Activated CD8-positive, alpha-beta memory T cell treated with anti-CD3 and anti-CD28 coated beads, Interleukin-2, amount 50 U/mL, for 4 hours (primary cell): Measurements from ENCODE around the gene SMAD1.

Experiments
- DNase-seq: peaks from one replicate; pipeline ENCODE4 v3.0.0-alpha.2; 2020

SMAD1 gene

DNA sequence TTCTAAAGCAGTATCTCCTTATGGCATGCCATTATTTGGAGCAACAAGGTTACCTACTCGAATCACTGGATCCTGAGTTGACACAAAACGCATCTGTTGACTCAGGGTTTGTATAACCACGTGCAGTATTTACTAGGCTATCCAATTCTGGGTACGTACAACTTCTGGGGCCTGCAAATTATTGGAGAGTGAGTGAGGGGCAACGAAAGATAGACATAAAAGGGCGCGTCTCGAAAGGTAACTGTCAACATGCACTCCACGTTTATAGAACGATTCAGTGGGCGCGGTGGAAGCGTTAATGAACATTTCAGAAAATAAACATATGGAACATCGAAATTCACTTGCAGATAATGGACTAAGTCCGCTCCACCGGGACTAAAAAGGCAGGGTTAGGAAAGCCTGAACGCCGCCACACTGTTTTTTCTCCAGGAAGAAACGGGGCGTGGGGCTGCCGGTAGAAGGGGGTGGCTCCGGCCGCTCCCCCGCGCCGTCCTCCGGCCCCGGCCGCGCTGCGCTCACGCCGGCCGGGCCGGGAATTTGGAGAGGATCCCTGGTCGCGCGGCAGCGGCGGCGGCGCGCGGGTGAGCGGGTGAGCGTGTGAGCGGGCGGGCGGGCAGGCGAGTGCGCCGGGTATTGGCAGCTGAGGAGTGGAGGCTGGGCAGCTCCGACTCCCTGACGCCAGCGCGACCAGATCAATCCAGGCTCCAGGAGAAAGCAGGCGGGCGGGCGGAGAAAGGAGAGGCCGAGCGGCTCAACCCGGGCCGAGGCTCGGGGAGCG, at the start of gene SMAD1:
SMAD1 (plus strand) TSS at position 690 of the 778 bp plus-strand sequence. CDS start 32,761 bp downstream, outside the sequence.
- peak; percentile 24 for DNase-seq

DNA sequence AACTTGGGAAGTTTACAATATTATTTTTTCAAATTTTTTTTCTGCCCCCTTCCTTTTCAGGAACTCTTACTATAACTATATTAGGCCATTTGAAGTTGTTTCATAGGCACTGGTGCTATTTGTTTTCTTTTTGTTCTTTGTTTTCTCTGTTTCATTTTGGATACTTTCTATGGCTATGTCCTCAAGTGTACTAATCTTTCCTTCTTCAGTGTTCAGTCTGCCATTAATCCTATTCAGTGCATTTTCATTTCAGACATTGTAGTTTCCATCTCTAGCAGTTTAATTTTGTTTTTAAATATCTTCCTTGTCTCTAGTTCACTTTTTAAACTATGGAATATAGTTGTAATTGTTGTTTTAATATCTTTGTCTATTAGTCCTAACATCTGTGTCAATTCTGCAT, 48.0 kb upstream of the SMAD1 start:
- no peak for DNase-seq

DNA sequence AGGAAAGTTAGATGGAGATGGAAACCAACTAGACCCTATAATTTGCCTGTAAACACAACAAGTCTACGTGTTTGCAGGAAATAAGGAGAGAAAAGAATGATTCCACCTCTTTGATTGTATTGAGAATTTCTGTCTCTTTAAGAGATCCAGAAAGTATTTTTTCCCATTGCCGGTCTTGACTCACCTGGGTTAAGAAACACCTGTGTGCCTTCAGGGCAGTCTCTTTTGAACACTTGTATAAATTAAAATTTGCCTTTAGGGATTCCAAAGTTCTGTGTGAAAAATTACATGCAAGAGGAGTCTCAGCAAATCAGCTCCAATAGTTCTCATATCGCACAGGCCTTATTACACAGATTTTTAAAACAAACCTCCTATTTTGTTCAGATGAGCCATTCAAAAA, 46.0 kb upstream of the SMAD1 start:
- DNase-seq = no peak

DNA sequence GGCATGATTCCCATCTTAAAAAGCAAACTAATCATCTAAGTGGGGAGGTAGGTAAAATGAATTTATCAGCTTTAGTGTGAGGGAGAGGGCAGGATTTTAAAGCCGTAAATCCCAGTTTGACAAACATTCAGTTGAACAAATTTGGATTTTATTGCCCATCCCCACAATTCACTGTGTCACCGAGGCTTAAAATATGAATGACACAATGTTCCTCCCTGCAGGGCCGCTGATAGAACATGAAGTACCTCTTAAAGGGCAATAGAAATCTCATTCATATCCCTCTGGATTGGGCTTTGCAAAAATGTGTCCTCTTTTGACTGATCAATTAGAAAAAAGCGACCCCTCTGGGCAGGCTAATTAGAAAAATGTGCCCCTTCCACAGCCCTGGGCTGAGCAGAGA, 45.5 kb upstream of the SMAD1 start:
- DNase-seq = no peak

DNA sequence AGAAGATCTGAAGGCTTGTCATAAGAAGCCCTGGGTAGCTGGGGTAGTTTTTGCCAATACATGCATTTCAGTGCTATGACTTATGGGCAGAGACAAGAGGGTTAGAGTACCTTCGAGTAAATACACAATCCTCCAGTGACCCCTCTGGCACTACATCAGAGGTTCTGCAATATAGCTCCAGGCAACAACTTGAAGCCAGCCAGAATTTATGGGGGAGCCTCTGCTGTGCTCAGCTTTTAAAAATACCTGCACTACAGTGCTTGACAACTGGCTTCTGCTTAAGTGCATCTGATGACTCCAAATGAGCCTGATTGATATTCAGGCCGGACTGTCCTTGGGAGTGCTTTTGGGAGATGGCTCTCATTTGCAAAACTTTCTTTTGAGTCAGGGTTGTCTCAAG, 44.9 kb upstream of the SMAD1 start:
- no peak for DNase-seq

DNA sequence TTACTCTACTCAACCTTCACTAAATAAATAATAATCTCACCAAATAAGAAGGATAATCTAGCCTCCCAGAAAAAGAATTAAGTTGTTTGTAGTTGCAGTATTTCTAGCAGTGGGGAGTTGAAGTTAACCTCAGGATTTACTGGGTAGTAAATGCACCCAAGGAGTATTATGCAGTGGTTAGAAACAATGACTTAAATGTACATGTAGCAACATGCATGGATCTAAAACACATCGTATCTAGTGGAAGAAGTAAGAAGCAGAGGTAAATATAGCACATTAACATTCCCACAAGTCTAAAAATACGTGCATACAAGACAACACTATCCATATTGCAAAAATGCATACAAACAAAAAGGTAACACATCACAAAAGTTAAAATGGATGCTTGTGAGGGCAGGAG, 44.2 kb upstream of the SMAD1 start:
- DNase-seq = no peak

DNA sequence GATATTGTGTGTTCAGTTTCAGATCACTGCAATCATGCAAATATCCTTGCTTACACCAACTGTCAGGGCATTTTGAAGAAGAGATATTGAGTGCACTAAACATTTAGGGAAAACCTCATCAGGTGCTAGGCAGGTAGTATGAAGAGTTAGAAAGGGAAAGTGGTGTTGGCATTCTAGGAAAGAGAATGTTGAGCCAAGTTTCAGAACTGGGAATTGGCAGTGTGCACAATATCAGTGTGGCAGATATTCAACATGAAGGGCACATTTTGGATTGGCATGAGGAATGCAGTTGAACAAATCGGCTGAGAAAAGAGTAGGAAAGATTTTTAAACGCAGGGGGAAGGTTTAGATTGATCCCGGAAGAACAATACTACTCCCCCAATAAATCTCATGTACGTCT, 43.4 kb upstream of the SMAD1 start:
- DNase-seq = no peak

DNA sequence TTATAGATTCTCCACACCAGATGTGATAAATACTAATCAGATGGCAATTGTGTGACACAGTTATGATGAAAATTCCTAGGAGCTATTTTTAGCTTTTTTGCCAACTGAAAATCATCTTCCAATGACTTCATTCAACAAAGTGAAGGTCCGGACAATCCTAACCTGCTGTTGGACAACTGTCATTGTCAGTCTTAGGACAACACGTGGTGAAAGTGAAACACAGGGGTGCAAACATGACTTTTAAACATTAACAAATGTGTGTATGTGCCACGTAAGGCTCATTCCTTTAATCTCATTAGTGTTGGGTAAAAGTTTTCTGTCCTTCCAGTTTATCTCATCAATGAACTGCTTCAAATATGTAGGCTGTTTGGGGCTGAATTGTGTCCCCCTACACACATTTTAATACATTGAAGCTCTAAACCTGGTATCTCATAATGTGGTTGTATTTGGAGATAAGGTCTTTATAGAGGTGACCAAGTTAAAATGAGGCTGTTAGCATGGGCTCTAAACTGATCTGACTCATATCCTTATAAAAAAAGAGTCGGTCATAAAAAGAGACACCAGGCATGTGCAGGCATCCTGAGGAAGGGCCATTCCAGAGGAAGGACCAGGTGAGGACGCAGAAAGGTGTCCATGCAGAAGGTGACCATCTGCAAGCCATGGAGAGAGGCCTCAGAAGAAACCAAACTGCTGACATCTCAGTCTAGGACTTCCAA, 41.2 kb upstream of the SMAD1 start:
- no peak for DNase-seq

DNA sequence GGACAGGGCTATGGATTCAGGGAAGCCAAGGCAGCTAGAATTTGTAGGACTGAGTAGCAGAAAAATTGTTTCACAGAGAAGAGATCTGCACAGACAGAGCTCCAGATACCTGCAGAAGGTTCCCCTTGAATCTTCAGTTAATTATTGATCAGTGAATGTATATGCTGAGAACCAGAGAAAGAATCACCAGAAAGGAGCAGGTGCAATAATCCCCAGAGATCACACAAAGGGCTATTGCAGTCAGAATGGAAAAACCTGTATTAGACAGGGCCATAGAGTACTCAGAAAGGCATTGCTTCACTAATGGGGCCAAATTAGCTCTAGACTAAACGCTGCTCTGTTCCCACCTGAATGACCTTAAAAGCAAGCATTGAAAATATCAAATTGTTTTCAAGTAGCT, 35.5 kb upstream of the SMAD1 start:
- no peak for DNase-seq

DNA sequence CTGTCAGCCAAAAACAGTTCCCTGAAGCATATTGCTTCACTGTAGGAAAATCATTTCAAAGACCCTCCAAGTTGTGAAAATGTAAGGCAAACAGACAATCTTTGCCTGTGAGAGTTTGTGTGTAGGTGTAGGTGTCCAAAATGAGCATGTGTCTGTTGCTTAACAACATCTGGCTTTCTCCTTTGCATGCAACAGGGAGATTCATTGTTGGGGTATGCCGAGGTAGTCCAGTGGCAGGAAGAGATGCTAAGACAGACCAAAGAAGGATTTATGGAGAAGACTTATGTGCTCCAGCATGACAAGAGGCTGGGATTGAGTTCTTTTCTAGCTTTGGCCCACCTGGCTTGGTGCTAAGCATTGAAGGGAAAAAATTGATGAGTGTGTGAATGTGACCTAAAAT, 29.8 kb upstream of the SMAD1 start:
- no peak for DNase-seq

DNA sequence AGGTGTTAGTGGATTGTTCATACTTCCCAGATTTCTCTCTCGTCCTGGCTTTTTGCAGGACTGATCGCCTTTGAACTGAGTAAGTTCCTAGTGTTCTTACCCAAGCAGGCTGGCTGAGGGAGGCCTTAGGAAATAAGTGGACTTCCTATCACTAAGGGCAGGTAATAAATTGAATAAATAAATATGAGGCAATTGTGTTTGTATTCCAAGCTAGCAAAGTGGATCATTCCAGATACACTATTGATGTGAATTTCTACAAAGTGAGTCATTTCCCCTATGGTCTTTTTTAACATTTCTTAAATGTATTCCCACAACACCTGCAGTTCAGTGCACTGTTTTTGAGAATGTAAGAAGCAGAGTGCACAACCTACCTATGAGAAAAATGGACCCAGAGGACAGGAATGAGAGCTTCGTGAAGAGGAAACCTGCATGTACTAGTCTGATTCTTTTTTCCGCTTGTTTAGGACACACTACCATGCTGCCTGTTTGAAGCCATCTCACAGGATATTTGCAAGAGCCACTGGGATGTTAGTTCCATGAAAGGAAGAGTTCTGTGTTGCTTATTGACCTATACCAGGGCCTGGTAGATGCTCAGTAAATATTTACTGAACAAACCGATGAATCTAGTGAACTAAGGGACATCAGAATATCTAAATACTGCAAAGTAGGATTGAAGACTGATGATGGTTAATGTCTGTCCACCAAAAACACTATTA, 29.0 kb upstream of the SMAD1 start:
- DNase-seq = no peak

DNA sequence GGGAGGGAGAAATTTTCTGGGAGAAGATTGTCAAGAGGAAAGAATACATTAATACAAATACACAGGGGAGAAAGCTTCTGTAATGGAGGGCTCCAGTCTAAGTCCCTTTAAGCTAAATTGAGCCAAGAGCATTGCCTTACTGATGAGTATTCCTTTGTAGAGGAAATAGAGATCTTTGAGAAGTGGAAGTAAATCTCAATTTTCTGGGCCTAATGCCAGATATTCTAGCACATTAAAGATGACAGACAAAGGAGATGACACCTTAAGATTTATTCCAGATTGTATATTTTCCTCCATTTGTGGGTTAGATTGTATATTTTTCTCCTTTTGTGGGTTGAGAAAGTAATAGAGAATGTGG, 28.5 kb upstream of the SMAD1 start:
- DNase-seq = no peak

DNA sequence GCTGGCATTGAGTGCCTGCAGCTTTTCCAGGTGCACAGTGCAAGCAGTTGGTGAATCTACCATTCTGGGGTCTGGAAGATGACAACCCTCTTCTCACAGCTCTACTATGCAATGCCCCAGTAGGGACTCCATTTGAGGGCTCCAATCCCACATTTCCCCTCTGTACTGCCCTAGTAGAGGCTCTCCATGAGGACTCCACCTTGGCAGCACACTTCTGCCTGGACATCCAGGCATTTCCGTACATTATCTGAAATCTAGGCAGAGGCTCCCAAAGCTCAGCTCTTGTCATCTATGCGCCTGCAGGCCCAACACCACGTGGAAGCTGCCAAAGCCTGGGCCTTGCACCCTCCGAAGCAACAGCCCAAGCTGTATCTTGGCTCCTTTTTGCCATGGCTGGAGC, 8.4 kb upstream of the SMAD1 start:
- DNase-seq = no peak

DNA sequence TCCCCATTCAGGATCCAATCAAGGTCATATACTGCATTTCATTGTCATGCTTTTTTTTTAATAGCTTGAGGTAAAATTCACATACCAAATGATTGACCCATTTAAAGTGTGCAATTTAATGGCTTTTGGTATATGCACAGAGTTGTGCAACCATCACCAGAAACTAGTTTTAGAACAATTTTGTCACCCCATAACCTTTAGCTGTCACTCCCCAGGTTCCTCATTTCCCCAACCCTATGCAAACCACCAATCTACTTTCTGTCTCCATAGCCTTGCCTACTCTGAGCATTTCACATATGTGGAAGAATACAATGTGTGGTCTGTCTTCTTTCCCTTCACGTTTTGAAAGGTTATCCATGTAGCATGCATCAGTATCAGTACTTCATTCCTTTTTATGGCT, 1.4 kb upstream of the SMAD1 start:
- no peak for DNase-seq

DNA sequence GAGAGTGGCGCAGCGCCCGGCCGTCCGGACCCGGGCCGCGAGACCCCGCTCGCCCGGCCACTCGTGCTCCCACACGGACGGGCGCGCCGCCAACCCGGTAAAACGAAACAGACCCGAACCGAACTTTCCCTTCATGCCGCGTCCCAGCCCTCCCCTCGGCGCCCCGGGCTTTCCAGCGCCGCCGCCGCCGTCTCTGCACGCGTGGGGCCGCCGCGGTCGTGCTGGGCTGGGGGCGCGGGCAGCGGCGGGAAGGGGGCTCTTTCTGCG, 222 bp downstream of the SMAD1 start:
- no peak for DNase-seq

DNA sequence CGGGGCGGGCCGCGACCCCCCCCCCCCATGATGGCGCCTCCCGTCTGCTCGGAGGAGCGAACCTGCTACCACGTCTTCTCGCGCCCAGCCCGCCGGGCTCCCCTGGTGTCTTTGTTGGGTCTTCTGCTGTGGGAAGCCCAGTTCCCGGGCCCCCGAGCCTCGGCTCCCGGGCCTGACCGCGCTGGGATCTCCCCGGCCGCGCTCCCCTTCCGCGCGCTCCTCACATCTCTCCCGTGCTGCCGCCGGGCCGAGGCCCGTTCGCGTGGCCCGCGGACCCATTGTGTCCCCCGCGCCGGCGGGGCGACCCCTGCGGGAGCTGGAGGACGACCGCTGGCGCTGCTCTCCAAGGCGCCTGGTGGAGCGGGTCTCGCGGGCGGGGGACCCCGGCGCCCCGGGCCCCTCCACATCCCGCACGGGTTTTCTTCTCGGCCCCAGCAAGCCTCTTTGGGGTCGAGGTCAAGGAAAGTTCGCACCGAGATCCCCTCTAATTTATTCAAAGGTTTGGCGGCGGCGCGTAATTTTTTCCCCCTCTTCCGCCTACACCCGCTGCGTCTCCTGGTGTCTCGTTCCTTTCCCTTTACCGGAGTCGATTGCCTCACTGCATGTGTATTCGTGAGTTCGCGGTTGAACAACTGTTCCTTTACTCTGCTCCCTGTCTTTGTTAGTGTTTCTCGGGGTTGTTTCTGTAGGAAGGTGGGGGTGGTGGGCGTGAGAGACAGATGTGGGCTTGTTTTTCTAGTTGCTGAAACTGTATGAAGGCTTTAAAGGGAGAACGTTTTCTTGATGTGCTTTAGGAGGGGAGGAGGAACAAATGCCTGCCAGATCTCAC, 770 bp downstream of the SMAD1 start:
- DNase-seq = peak; percentile 66

DNA sequence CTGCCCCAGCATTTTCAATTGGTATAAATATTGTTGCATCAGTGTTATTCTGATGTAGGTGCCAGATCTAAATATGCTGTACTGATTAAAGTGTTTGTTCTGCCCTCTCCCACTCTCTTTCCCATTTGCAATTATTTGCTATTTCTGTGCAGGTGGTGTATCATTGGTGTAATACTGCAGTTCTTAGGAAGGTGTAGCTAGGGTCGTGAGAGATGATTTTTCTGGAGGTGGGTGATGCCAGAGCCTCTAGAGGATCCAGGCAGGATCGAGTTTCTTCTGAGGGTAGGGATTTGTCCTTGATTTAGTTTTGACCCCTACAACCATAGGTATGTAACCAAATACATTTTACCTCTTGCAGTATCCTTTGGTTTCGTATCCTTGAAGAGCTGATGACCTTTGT, 1.9 kb downstream of the SMAD1 start:
- no peak for DNase-seq

DNA sequence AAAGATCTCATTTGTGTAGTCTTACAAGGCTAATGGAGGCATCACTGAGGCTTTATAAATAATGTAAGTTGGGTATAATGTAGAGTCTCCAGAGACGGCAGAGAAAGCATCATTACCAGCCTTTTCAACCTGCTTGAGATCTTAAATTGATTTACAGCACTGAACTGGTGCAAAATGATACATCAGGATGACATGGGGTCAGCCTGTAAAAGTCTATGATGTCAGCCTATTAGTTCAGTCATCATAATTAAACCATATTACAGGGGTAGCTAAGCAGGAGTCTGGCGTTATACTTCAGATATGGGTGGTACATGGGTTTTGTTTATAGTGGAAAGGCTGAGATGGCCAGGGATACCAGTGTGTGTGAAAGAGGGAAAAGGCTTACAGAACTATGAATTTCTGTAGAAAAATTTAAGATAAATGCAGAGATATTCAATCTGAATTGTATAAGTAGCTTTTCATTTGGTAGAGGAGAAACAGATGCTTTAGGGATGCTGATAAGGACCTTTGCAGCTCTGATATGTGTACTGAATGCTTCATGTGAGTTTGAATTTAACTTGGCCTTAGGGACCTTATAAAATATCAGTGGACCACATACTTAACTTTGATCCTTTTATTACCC, 2.7 kb downstream of the SMAD1 start:
- DNase-seq = no peak

DNA sequence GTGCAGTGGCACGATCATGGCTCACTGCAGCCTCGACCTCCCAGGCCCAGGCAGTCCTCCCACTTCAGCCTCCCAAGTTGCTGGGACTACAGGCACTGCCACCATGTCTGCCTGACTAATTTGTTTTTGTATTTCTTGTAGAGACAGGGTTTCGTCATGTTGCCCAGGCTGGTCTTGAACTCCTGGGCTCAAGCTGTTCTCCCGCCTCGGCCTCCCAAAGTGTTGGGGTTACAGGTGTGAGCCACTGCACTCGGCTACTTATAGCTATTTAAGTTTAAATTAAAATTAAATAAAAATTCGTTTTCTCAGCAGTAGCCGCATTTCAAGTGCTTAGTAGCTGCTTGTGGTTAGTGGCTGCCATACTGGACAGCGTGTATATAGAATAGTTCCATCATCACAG, 3.5 kb downstream of the SMAD1 start:
- no peak for DNase-seq

DNA sequence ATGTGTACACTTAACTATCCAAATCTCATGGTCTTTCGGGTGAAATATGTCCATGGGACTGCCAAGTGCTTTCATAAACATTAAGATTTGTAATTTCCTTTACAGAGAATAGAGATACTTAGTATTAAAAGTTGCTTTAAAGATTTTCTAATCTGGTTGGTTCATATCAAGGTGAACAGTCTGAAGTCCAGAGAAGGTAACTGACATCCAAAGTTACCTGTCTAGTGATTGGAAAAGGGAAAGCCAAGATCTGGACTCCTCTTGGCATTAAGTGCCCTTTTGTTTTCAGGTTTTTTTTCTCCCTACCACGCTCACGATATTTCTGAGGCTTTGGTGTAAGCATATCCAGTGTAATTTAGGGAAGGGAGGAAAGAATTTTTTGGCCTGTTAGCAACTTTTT, 5.0 kb downstream of the SMAD1 start:
- no peak for DNase-seq

DNA sequence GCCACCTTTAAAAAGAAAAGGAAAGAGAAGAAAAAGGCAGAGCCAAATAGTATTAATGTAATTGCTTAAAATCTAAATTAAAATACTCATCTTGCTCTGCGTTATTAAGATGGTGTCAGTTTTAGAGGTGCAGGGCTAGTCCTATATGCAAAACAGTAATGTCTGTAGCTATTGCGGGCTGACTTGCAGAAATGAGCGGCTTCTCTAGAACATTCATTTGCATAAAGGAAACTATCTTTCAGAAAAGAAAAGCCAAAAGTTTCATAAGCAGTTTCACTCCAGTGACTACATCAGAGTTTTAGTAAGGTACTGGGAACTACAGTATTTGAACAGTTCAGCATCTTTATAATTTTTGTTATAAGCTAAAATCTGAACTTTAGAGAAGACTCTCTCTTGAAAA, 6.0 kb downstream of the SMAD1 start:
- DNase-seq = no peak

DNA sequence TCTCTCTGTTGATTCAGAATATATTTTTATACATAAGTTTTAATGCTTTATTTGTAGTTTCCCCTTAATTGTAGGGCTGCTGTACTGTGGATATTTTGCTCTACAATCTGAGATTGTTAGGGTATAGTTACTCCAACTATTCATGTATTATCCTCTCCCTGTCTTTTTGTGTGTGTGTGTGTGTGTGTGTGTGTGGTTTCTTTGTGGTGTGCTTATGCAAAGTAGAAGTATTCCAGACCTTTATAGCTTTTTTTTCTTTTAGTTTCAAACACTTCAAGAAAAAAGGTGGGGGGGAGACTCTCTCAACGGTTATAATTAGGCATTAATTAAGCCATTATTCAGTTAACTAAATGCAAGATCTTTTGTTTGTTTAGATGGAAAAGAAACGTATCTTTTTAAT, 6.7 kb downstream of the SMAD1 start:
- DNase-seq = no peak

DNA sequence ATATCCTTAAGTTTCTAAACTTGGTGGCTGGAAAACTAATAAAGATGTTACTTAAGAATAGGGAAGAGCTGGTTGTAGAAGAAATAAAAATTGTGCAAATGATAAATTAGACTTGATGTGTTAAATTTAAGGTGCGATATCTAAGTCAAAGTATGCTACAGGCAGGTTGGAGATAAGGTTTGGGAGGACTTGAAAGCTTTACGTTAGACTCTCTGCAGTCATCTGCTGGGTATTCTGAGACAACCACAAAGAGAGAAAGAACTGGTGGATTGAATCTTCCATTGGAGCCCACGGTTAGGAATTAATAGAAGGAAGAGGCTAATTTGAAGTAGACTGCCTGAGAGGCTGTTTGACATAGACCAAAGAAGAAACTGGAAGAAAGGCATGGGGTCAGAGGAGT, 7.9 kb downstream of the SMAD1 start:
- DNase-seq = no peak
